Ammon's horn (tissue), 1 donor: ENCODE data around the gene TEX2.

ENCODE experiments used
- DNase-seq: peaks from one replicate; pipeline ENCODE4 v3.0.0-alpha.2; 2016; ENCODE audit warnings: low spot score

The TEX2 gene

DNA sequence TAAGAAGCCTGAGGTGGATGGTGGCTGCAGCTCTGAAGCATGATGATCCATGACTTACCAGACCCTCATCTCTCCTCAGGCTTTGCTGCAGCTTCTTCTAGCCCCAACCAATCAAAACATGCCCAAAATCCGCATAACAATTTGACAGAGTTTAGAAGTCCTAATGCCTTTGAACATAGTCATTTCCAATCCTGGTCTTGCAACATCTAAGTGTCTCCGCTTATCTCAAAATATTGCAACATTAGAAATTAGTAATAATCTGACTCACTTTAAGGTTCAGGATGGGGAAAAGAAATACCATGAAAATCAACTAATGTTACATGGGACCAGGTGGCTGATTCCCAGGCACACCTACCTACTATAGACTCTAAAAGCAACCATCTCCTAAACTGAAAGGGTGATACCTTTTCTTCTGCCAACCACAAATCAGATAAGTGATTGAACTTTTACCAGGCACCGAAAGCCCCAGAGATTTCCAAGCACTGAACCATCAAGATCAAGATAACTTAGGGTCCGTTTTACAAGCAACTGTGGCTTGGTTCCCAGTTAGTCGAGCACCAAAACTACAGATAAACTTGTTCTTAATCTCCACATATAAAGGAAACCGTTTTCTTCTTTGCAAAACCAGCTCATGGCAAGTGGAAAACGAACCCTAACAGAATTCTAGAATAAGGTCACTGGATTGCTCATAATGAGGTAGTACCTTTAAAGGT is 147.1 kb downstream of the TEX2 start:
- DNase-seq, result no peak

GRCh38 chr17:64115043-64115698 is 147.9 kb downstream of the TEX2 start:
- no peak for DNase-seq

- DNase-seq, result no peak
Measured at GRCh38 chr17:64113006-64113405, 150.1 kb downstream of the TEX2 start.

GRCh38 chr17:64111831-64112230 is 151.2 kb downstream of the TEX2 start:
- no peak for DNase-seq

DNA sequence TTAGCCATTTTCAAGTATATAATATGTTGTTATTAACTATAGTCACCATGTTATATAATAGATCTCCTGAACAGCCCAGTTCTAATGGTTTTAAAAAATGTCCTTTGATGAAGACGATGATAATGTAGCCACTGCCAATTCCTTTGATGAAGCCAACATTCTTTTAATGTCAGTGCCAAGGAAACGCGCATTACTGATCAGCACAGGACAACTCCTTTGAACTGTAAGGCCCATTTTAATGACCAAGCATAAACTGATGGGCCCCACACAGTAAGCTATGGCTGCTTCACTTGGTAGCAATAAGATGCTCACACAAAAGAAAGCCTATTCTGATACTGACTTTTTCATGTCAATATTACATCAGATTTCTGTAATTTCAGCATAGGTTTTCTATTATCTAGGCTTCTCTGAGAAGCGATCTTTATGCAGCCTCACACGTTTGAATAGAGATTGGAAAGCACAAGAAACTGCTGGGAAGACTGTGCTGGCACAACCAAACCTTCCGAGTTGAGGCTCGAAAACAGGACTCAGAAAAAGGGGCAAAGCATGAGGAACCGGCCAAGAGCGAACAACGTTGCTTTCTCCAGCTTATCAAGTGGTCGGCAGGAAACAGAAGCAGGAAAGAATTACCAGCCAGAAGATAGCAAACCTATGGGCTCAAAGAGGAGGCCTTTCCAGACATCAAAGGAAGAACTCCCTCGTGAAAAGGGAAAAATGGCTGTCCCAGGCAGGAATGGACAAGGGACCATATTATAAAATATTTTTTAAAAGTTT is 152.5 kb downstream of the TEX2 start:
- DNase-seq, result no peak

DNA sequence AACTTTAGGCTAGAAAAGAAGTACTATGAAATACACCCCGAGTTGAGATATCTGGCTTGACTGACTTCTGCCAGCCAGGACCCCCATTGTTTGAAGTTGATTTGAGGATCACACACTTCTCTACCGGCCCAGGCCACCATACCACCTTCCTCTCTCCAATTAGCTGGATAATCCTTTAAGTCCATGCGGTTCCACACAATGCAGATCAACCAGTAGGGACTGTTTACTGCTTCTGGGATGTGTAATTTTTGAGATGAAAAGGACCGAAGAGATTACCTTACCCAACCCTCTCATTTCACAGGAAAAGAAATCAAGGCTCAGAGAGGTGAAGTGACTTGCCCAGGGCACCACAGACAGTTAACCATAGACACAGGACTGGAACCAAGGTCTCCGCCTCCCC is 153.7 kb downstream of the TEX2 start:
- DNase-seq, result no peak

DNA sequence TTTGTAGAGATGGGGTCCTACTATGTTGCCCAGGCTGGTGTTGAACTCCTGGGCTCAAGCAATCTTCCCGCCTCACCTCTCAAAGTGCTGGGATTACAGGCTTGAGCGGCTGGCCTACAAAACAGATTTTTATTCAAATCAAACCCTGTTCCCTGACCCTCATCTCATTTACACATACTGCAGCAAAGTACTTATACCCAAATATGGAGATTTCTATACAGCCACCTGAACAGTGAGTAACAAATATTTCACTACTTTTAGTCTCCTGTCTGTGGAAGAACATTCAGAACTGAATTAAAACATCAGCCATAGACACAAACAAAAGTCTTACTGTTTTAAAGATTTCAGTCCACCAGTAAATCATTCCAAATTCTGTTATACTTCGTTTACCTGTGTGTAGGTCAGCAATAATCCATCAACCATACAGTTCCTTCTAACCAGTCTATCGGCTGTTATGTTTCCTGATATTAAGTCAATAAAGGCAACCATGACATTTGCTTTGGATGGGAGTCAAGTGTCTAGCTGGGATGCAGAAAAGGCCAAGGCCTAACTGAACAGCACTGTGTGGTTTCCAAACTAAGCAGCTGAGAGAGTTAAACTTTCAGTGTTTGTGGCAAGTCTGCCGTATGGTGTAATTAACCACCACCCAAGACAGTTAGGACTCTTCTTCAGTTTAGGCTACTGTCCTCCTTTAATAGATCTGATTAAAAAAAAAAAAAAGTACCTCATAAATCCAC is 155.4 kb downstream of the TEX2 start:
- no peak for DNase-seq

GRCh38 chr17:64106918-64107317 is 156.1 kb downstream of the TEX2 start:
- no peak for DNase-seq

GRCh38 chr17:64103391-64104364 is 159.4 kb downstream of the TEX2 start:
- no peak for DNase-seq

- no peak for DNase-seq
Measured at GRCh38 chr17:64102627-64103390, 160.3 kb downstream of the TEX2 start.

- no peak for DNase-seq
Measured at GRCh38 chr17:64099543-64099942, 163.5 kb downstream of the TEX2 start.
